Left ventricle myocardium inferior (tissue), 1 donor: ENCODE measurements around the gene SERINC3. TPM values are rescaled to one million over a fixed set of nuclear protein-coding genes. Genes with fewer than 3 reads are reported as not detected.

Experiments
- DNase-seq: peaks from one replicate; pipeline ENCODE4 v3.0.0-alpha.2; 2020
- H3K27ac ChIP-seq: fragments of 200-600 bp; replicated peaks from 2 replicates; pipeline ENCODE4 v1.8.0; 2021
- H3K27me3 ChIP-seq: fragments of 200-600 bp; 2 replicates; pipeline ENCODE4 v1.8.0; 2021; ENCODE audit warnings: low read depth
- H3K36me3 ChIP-seq: fragments of 200-600 bp; 2 replicates; pipeline ENCODE4 v1.8.0; 2021
- H3K4me1 ChIP-seq: fragments of 200-600 bp; 2 replicates; pipeline ENCODE4 v1.8.0; 2021
- H3K4me3 ChIP-seq: fragments of 200-600 bp; 2 replicates; pipeline ENCODE4 v1.8.0; 2021; ENCODE audit warnings: mild to moderate bottlenecking, moderate library complexity
- H3K9me3 ChIP-seq: fragments of 200-600 bp; replicated peaks from 2 replicates; pipeline ENCODE4 v1.8.0; 2021
- intact Hi-C: fragments of 100-400 bp; cut with micrococcal nuclease; formaldehyde crosslinking; loops from one replicate; pipeline ENCODE4 v1.11.0; 2022
- total RNA-seq: library from RNA; stranded (reverse); fragmentation: NEBNext Ultra II Directional; extraction: Animal tissue kit (Norgen Biotek cat#: 25700); gene quantifications from one replicate; pipeline ENCODE4 v1.2.1, GENCODE V29; 2021
- TF ChIP-seq, protein P1 (sequence below): fragments of 200-600 bp; IDR thresholded peaks from 2 replicates; pipeline ENCODE4 v1.8.0; 2021; ENCODE audit warnings: antibody characterized with exemption, mild to moderate bottlenecking, borderline replicate concordance
- donor health status: DM: no; HTN: yes; CAD: no; lungs with severe emphysema.

The SERINC3 gene
- total RNA-seq, 1 donor from 2014 or later, result 88.4 TPM

DNA sequence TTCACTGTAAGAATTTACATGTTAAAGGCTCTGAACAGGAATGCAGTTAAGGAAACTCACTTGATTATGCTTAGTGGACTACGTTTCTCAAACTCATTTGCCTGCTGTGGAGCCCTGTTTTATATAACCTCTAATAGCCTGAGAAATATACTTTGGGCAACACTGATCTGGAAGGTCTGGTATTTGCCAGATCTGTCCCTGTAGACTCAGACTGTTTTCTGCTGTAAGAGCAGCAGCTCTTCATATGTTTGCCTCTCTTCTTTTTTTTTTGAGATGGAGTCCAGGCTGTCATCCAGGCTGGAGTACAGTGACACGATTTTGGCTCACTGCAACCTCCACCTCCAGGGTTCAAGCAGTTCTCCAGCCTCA, 36.1 kb downstream of the SERINC3 start:
- Histone ChIP-seq H3K36me3 (peaks cover 74% of the 10 kb centered on the region), H3K4me1 (no peaks in the 10 kb centered on the region), H3K27me3 (no peaks in the 10 kb centered on the region), H3K4me3 (no peak overlapping the region), H3K9me3 (no peaks in the 10 kb centered on the region), H3K27ac (no peak overlapping the region)
- TF ChIP-seq, protein P1, sequence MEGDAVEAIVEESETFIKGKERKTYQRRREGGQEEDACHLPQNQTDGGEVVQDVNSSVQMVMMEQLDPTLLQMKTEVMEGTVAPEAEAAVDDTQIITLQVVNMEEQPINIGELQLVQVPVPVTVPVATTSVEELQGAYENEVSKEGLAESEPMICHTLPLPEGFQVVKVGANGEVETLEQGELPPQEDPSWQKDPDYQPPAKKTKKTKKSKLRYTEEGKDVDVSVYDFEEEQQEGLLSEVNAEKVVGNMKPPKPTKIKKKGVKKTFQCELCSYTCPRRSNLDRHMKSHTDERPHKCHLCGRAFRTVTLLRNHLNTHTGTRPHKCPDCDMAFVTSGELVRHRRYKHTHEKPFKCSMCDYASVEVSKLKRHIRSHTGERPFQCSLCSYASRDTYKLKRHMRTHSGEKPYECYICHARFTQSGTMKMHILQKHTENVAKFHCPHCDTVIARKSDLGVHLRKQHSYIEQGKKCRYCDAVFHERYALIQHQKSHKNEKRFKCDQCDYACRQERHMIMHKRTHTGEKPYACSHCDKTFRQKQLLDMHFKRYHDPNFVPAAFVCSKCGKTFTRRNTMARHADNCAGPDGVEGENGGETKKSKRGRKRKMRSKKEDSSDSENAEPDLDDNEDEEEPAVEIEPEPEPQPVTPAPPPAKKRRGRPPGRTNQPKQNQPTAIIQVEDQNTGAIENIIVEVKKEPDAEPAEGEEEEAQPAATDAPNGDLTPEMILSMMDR, result no peak
- intact Hi-C loops, result no loop called here
- no peak for DNase-seq

DNA sequence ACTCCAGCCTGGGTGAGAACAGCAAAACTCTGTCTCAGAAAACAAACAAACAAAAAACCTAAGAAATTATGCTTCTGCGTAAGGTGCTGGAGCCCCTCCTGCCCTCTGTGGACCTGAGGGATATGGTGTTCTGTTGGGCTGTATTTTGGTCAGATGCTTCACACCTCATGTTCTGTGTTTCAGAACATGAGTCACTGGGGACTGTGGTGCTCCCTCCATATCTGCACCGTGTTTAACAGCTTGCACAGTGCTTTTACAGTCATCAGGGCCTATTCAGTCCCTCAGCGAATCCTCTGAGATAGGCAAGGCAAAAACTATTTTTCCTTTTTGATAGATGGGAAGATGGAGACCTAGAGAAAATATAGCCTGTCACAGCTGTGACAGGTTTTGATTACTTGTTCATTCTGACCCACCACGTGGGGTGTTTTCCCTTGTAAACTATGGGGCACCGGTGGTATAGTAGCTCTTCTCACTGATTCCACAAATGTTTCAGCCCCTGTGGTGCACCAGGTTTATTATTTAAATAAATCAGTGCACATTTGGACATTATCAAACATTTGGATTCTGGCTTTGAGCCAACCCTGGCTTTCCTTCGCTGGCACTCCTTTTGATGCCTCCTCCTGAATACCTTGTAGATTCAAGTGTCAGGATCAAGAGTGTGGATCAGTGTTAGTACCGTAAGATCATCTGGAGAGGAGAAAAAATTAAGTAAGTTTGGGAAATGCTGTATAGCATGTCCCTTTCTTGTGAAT, 36.6 kb downstream of the SERINC3 start:
- no peaks in the 10 kb centered on the region for H3K27me3 ChIP-seq
- no peaks in the 10 kb centered on the region for H3K9me3 ChIP-seq
- intact Hi-C loops, result no loop called here
- TF ChIP-seq, protein P1, result no peak
- H3K4me3 ChIP-seq, result no peak overlapping the region
- no peak for DNase-seq
- H3K36me3 ChIP-seq, result peaks cover 74% of the 10 kb centered on the region
- no peaks in the 10 kb centered on the region for H3K4me1 ChIP-seq
- H3K27ac ChIP-seq, result no peak overlapping the region

DNA sequence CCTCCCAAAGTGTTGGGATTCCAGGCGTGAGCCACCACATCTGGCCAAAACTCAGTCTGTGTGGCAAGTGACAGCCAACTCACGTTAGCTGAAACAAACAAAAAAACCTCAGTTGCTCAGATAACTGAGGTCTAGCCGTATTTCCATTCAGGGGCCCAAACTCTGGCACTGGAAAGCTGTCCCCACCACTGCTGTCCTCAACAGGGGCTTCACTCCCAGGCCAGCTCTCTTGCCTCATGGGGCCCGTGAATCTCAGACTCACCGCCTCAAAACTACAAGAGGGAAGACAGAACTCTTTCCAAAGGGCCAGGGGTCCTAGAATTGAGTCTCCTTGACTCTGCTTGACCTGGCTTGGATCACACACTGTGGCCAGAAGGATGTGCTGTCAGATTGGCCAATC, 38.8 kb downstream of the SERINC3 start:
- Histone ChIP-seq H3K36me3 (peaks cover 60% of the 10 kb centered on the region), H3K4me3 (no peak overlapping the region), H3K27me3 (no peaks in the 10 kb centered on the region), H3K4me1 (no peaks in the 10 kb centered on the region), H3K9me3 (no peaks in the 10 kb centered on the region), H3K27ac (no peak overlapping the region)
- no peak for DNase-seq
- intact Hi-C loops, result no loop called here
- TF ChIP-seq, protein P1, result no peak

DNA sequence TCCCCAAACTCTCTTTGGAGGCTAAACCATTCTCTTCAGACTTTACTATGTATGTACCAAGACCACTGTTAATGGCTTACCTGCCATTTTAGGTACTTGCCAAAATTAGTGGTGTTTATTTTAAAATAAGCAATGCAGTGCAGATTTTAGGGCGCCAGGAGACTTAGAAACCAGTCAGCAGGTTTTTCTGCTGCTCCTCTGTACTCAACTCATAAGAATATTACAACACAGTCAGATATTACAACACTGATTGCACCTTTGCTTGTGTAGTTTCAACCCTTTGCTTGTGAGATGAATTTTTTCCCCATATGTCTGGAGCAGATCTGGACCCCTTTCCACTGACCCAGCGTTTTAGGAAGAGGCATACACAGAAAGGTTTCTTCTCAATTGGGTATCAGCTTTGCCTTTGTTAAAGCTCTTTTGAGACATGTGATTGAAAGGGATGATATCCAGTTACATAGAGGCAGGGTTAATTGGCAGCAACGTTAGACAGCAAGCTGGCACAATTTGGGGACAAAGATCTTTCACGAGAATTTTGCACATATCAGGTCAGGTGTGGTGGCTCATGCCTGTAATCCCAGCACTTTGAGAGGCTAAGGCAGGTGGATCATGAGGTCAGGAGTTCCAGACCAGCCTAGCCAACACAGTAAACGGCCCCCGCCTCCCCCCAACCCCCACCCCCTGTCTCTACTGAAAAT, 40.0 kb downstream of the SERINC3 start:
- Histone ChIP-seq H3K27ac (no peak overlapping the region), H3K36me3 (peaks cover 53% of the 10 kb centered on the region), H3K9me3 (no peaks in the 10 kb centered on the region), H3K27me3 (no peaks in the 10 kb centered on the region), H3K4me3 (no peak overlapping the region), H3K4me1 (peaks cover 1% of the 10 kb centered on the region)
- intact Hi-C loops, result no loop called here
- no peak for DNase-seq
- TF ChIP-seq, protein P1, result no peak

DNA sequence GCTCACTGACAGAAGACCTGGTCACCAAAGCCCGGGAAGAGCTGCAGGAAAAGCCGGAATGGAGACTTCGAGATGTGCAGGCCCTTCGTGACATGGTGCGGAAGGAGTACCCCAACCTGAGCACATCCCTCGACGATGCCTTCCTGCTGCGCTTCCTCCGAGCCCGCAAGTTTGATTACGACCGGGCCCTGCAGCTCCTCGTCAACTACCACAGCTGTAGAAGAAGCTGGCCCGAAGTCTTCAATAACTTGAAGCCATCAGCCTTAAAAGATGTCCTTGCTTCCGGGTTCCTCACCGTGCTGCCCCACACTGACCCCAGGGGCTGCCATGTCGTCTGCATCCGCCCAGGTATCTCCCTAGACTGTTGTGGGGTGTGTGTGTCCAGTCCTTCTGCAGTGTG, 41.8 kb downstream of the SERINC3 start:
- Histone ChIP-seq H3K27ac (no peak overlapping the region), H3K27me3 (no peaks in the 10 kb centered on the region), H3K4me3 (no peak overlapping the region), H3K4me1 (peaks cover 19% of the 10 kb centered on the region), H3K9me3 (no peaks in the 10 kb centered on the region), H3K36me3 (peaks cover 53% of the 10 kb centered on the region)
- no peak for DNase-seq
- TF ChIP-seq, protein P1, result no peak
- intact Hi-C loops, result no loop called here
